K562 (cell line): Measurements from ENCODE around the gene CRADD. TPM values are rescaled to one million over a fixed set of nuclear protein-coding genes. Genes with fewer than 3 reads are reported as not detected.

Experiments used
- ARID3A ChIP-seq: IDR thresholded peaks from 2 replicates; pipeline ENCODE4 v1.6.1; 2012; ENCODE audit warnings: low read depth, low read length, improper control_type of control experiment, borderline replicate concordance
- CBFA2T2 ChIP-seq: fragments of 450-650 bp; conservative IDR thresholded peaks from 2 replicates; pipeline ENCODE4 v1.6.1; 2017; ENCODE audit warnings: mild to moderate bottlenecking
- DDX20 ChIP-seq: fragments of 450-650 bp; IDR thresholded peaks from 2 replicates; pipeline ENCODE4 v1.6.1; 2016; ENCODE audit warnings: missing genetic modification characterization, low read depth, mild to moderate bottlenecking, missing compliant biosample characterization, moderate library complexity
- FOSL1 ChIP-seq: fragments of 200-800 bp; sonication (Bioruptor generic); conservative IDR thresholded peaks from 2 replicates; pipeline ENCODE4 v1.6.1; 2016; ENCODE audit warnings: missing genetic modification characterization, missing compliant biosample characterization
- HMGXB4 ChIP-seq: sonication (generic); formaldehyde crosslinking; IDR thresholded peaks from 2 replicates; pipeline ENCODE4 v1.8.1; 2023; ENCODE audit warnings: mild to moderate bottlenecking, missing genetic modification reagents
- HNRNPLL ChIP-seq: fragments of 200-400 bp; formaldehyde crosslinking; IDR thresholded peaks from 2 replicates; pipeline ENCODE4 v1.6.1; 2017; ENCODE audit warnings: low read length, low read depth, mild to moderate bottlenecking; ENCODE audit not compliant: poor library complexity, severe bottlenecking
- ID3 ChIP-seq, 2 experiments: fragments of 250-450 bp in 1 of 2; fragments of 450-650 bp in 1 of 2; sonication (Bioruptor Pico) in 1 of 2; IDR thresholded peaks; 2 replicates each; pipeline versions ENCODE4 v1.6.1 to v1.8.0; 2016 to 2021; ENCODE audit warnings: mild to moderate bottlenecking in 2 of 2, moderate library complexity in 2 of 2, missing compliant biosample characterization in 1 of 2, missing genetic modification characterization in 1 of 2
- JUN ChIP-seq, 2 experiments: sonication (generic) in 1 of 2; formaldehyde crosslinking in 1 of 2; IDR thresholded peaks; 2 replicates each; pipeline versions ENCODE4 v1.6.1 to v1.8.0; 2012 to 2022; ENCODE audit warnings: borderline replicate concordance in 2 of 2, mild to moderate bottlenecking in 2 of 2, improper control_type of control experiment in 1 of 2, low read depth in 1 of 2, low read length in 1 of 2, missing genetic modification reagents in 1 of 2
- MEF2A ChIP-seq: IDR thresholded peaks from 2 replicates; pipeline ENCODE4 v1.6.1; 2011; ENCODE audit warnings: low read depth, mild to moderate bottlenecking, low read length, moderate library complexity; ENCODE audit not compliant: control insufficient read depth
- MXD1 ChIP-seq: fragments of 250-450 bp; sonication (Bioruptor Pico); IDR thresholded peaks from 2 replicates; pipeline ENCODE4 v1.8.0; 2021; ENCODE audit warnings: borderline replicate concordance, mild to moderate bottlenecking, moderate library complexity; ENCODE audit not compliant: poor library complexity, severe bottlenecking
- NR1H2 ChIP-seq: sonication (generic); formaldehyde crosslinking; IDR thresholded peaks from 2 replicates; pipeline ENCODE4 v1.4.0; 2020; ENCODE audit warnings: mild to moderate bottlenecking, missing genetic modification reagents
- POLR3G ChIP-seq: IDR thresholded peaks from 2 replicates; pipeline ENCODE4 v1.6.1; 2011; ENCODE audit not compliant: insufficient read length, insufficient replicate concordance; ENCODE audit errors: extremely low read depth
- RCOR1 ChIP-seq, 2 experiments: IDR thresholded peaks; 2 replicates each; pipeline ENCODE4 v1.6.1; 2012; ENCODE audit warnings: low read depth in 2 of 2, low read length in 2 of 2, borderline replicate concordance in 1 of 2, improper control_type of control experiment in 1 of 2
- TEAD4 ChIP-seq, 2 experiments: sonication (generic) in 1 of 2; formaldehyde crosslinking in 1 of 2; IDR thresholded peaks; 2 replicates each; pipeline versions ENCODE4 v1.6.1 to v1.8.0; 2012 to 2022; ENCODE audit warnings: borderline replicate concordance in 1 of 2, inconsistent platforms in 1 of 2, low read length in 1 of 2, mild to moderate bottlenecking in 1 of 2, missing genetic modification reagents in 1 of 2
- TFAP4 ChIP-seq: sonication (generic); formaldehyde crosslinking; IDR thresholded peaks from 2 replicates; pipeline ENCODE4 v1.8.0; 2022; ENCODE audit warnings: missing genetic modification reagents, mild to moderate bottlenecking, moderate library complexity, borderline replicate concordance
- ZNF174 ChIP-seq: fragments of 250-450 bp; sonication (Bioruptor Pico); IDR thresholded peaks from 2 replicates; pipeline ENCODE4 v1.4.0; 2020; ENCODE audit warnings: mild to moderate bottlenecking
- ZNF316 ChIP-seq: fragments of 450-650 bp; IDR thresholded peaks from 2 replicates; pipeline ENCODE4 v1.6.1; 2016
- ZNF717 ChIP-seq: fragments of 250-450 bp; sonication (Bioruptor Pico); IDR thresholded peaks from 2 replicates; pipeline ENCODE4 v1.5.0; 2021
- ZNF766 ChIP-seq: fragments of 200-800 bp; sonication (Bioruptor generic); conservative IDR thresholded peaks from 2 replicates; pipeline ENCODE4 v1.6.1; 2016; ENCODE audit warnings: missing genetic modification characterization, missing compliant biosample characterization
- polyA plus RNA-seq, 8 experiments: library from polyadenylated mRNA; depleted of rRNA in 4 of 8; stranded (reverse) in 5 of 8; unstranded in 3 of 8; fragments of >200 nt; fragmentation: Nextera tagmentation in 2 of 8; fragmentation: Illumina TruSeq in 1 of 8; extraction: Ambion mirVana in 2 of 8; extraction: Trizol in 1 of 8; gene quantifications; 2 replicates each; pipeline versions ENCODE4 v1.2.1 to v1.2.3, GENCODE V29; 2011 to 2014; ENCODE audit warnings: inconsistent platforms in 1 of 8, missing spikeins in 1 of 8
- total RNA-seq, 7 experiments: library from RNA; depleted of rRNA in 6 of 7; stranded (reverse); fragments of >200 nt in 6 of 7; fragmentation: Illumina TruSeq in 2 of 7; extraction: Trizol in 2 of 7; gene quantifications; 2 replicates each; pipeline versions ENCODE4 v1.2.1 to v1.2.3, GENCODE V29; 2011 to 2021; ENCODE audit warnings: low replicate concordance in 1 of 7

CRADD gene
- total and polyA plus RNA-seq, 9 of the 15 experiments (the other 6 are each of a cell fraction or from before 2014, with no cell fraction given), result 20.5 to 41.1 (median 25.9) TPM

- TF ChIP-seq ZNF766 (CRISPR knock-in tag), result peak; percentile 76; the same call in 1 of the 2 replicates
- TF ChIP-seq FOSL1, result peak; percentile 63
- TF ChIP-seq CBFA2T2, result peak; percentile 72
- TF ChIP-seq HMGXB4 (CRISPR knock-in tag), result no peak
- no peak for TF ChIP-seq MEF2A
- no peak for TF ChIP-seq MXD1 (CRISPR knock-in tag)
- no peak for TF ChIP-seq ID3 (CRISPR knock-in tag; IDR thresholded peaks at IDR 0.05)
- TF ChIP-seq ID3 (tag; IDR thresholded peaks at IDR 0.05), result peak; percentile 30
- peak; percentile 47 for TF ChIP-seq TFAP4
- peak; percentile 51 for TF ChIP-seq TEAD4 (IDR thresholded peaks at IDR 0.05; ENCODE audit: low read length)
- no peak for TF ChIP-seq TEAD4 (CRISPR knock-in tag; IDR thresholded peaks at IDR 0.05; ENCODE audit: borderline replicate concordance)
- no peak for TF ChIP-seq ZNF174 (CRISPR knock-in tag)
- no peak for TF ChIP-seq JUN (IDR thresholded peaks at IDR 0.05; ENCODE audit: borderline replicate concordance, low read depth, low read length)
- TF ChIP-seq JUN (CRISPR knock-in tag; IDR thresholded peaks at IDR 0.05; ENCODE audit: borderline replicate concordance), result no peak
- no peak for TF ChIP-seq ZNF316
- TF ChIP-seq RCOR1 (IDR thresholded peaks at IDR 0.05; ENCODE audit: borderline replicate concordance in 1 of 2, low read depth in 2 of 2, low read length in 2 of 2), result peak in 1 of 2 experiments; percentile 86; a peak in 2 of 4 replicates
- no peak for TF ChIP-seq NR1H2 (CRISPR knock-in tag)
- TF ChIP-seq POLR3G, result no peak
- TF ChIP-seq ARID3A, result 0 out of 2 replicates have a peak, but pooled peaks have one; percentile 3
- TF ChIP-seq HNRNPLL, result peak; percentile 36
- no peak for TF ChIP-seq DDX20
- TF ChIP-seq ZNF717 (CRISPR knock-in tag), result no peak
These were observed 65.1 kb downstream of the CRADD start (continued) for GRCh38 chr12:93742110-93742934.
